ENCODE results near the gene RRN3. TPM values are rescaled to one million over a fixed set of nuclear protein-coding genes. Genes with fewer than 3 reads are reported as not detected.
"Not testable (repeated sequence)": the region's sequence is repeated elsewhere in the genome, so short reads cannot be mapped to it uniquely, and the experiment has no call there.

RRN3 gene
- polyA plus RNA-seq, 4 donors: 12.5 to 37.9 (median 15.8) TPM

DNA sequence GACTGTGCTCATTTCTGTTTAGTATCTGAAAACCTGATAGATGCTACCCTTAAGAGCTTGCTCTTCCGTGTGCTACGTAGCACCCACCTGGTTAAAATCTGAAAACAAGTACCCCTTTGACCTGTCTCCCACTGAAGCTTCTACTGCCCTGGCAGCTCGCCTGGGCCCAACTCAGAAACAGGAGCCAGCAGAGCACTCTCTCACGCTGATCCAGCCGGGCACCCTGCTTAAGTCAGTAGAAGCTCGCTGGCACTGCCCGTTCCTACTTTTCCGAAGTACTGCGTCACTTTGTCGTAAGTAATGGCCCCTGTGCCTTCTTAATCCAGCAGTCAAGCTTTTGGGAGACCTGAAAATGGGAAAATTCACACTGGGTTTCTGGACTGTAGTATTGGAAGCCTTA is 57.1 kb downstream of the RRN3 start:
- no peak for DNase-seq

GRCh38 chr16:15035163-15035729 is 58.8 kb downstream of the RRN3 start:
- DNase-seq (no peak), FAIRE-seq (no peak)
- H3K36me3 ChIP-seq (ENCODE audit: control insufficient read depth in 3 of 3, insufficient read depth in 2 of 3, low read depth in 1 of 3, low read length in 3 of 3): peaks cover 17 to 75% (median 43%) of the 10 kb centered on the region in 3 donors
- 83 to 86% (median 85%) methylated on average over 15 of the region's 15 CpGs for WGBS, 3 donors
- no peak overlapping the region for H3K4me3 ChIP-seq (ENCODE audit: low read depth in 1 of 3, low read length in 3 of 3)
- peak overlapping the region in 1 of 3 donors; percentile 26 for H3K27ac ChIP-seq (ENCODE audit: low read depth in 1 of 3, low read length in 2 of 3)
- H3K9me3 ChIP-seq (ENCODE audit: control insufficient read depth in 2 of 2, insufficient read depth in 1 of 2, low read depth in 1 of 2, low read length in 1 of 2): no peaks in the 10 kb centered on the region
- H3K4me1 ChIP-seq (ENCODE audit: control insufficient read depth in 3 of 3, insufficient read depth in 2 of 3, low read depth in 1 of 3, low read length in 2 of 3): no peaks in the 10 kb centered on the region
- H3K27me3 ChIP-seq (ENCODE audit: control insufficient read depth in 3 of 3, insufficient read depth in 3 of 3, low read length in 3 of 3): no peaks in the 10 kb centered on the region

More for the DNA sequence above, 57.1 kb downstream of the RRN3 start:
- 85 to 88% (median 88%) methylated on average over 10 of the region's 10 CpGs for WGBS, 3 donors
- no peak for FAIRE-seq
- no peaks in the 10 kb centered on the region for H3K27me3 ChIP-seq (ENCODE audit: control insufficient read depth in 3 of 3, insufficient read depth in 3 of 3, low read length in 3 of 3)
- no peak overlapping the region for H3K4me3 ChIP-seq (ENCODE audit: low read depth in 1 of 3, low read length in 3 of 3)
- H3K4me1 ChIP-seq (ENCODE audit: control insufficient read depth in 3 of 3, insufficient read depth in 2 of 3, low read depth in 1 of 3, low read length in 2 of 3): no peaks in the 10 kb centered on the region
- H3K36me3 ChIP-seq (ENCODE audit: control insufficient read depth in 3 of 3, insufficient read depth in 2 of 3, low read depth in 1 of 3, low read length in 3 of 3): peaks cover 17 to 73% (median 37%) of the 10 kb centered on the region in 3 donors
- no peaks in the 10 kb centered on the region for H3K9me3 ChIP-seq (ENCODE audit: control insufficient read depth in 2 of 2, insufficient read depth in 1 of 2, low read depth in 1 of 2, low read length in 1 of 2)
- H3K27ac ChIP-seq (ENCODE audit: low read depth in 1 of 3, low read length in 2 of 3): no peak overlapping the region

DNA sequence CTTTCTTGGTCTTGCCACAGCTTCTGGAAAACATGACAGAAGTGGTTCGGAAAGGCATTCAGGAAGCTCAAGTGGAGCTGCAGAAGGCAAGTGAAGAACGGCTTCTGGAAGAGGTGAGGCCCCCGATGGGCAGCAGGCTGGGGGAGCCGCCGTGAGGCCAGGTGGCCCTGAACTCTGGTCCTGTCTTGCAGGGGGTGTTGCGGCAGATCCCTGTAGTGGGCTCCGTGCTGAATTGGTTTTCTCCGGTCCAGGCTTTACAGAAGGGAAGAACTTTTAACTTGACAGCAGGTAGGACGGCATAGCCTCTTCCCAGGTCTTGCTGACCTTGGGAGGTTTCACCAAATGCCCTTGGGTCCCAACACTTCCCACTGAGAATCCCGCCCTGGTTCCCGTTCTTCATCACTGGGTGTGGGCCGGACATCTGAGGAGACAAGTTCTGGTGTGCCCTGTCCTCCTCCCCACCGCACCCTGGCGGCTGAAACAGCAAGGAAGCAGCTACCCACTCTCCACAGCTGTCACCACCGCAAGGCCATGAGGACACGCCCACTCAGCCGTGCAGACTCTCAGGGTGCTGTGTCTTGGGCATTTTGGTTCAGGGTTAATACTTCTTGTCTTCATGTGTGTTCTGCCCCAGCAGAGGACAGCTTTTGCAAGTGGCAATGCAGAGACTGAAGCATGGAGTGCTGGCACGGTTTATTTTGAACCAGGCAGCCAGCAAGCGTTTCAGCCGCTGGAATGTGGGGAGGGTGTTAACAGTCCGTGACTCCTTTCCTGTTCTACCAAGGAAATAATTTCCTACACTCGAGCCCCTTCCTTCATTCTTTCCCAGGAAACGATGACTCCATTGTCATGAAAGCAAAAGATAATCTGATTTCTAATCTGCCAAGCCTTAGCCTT is 59.6 kb downstream of the RRN3 start:
- no peak for FAIRE-seq
- no peaks in the 10 kb centered on the region for H3K27me3 ChIP-seq (ENCODE audit: control insufficient read depth in 3 of 3, insufficient read depth in 3 of 3, low read length in 3 of 3)
- no peak overlapping the region for H3K4me3 ChIP-seq (ENCODE audit: low read depth in 1 of 3, low read length in 3 of 3)
- peaks cover 17 to 74% (median 41%) of the 10 kb centered on the region in 3 donors for H3K36me3 ChIP-seq (ENCODE audit: control insufficient read depth in 3 of 3, insufficient read depth in 2 of 3, low read depth in 1 of 3, low read length in 3 of 3)
- no peaks in the 10 kb centered on the region for H3K4me1 ChIP-seq (ENCODE audit: control insufficient read depth in 3 of 3, insufficient read depth in 2 of 3, low read depth in 1 of 3, low read length in 2 of 3)
- H3K9me3 ChIP-seq (ENCODE audit: control insufficient read depth in 2 of 2, insufficient read depth in 1 of 2, low read depth in 1 of 2, low read length in 1 of 2): no peaks in the 10 kb centered on the region
- no peak for DNase-seq
- WGBS, 3 donors: 85 to 90% (median 89%) methylated on average over 23 of the region's 23 CpGs
- H3K27ac ChIP-seq (ENCODE audit: low read depth in 1 of 3, low read length in 2 of 3): no peak overlapping the region

DNA sequence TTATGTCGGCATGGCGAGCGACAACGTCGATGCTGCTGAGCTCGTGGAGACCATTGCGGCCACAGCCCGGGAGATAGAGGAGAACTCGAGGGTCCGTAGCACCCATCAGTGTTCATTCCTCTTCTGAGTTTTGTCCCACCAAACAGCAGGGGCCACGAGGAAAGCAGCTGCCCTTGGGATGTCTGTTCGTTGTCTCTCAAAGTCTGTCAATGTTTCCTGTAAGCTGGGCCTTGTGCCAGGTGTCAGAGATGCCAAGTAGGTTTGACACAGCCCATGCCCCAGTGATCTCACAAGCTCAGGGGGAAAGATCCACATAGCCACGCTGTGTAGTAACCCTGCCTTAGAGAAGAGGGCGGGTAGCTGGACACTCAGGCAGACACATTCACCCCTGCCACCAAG is 60.8 kb downstream of the RRN3 start:
- Histone ChIP-seq H3K9me3 (ENCODE audit: control insufficient read depth in 2 of 2, insufficient read depth in 1 of 2, low read depth in 1 of 2, low read length in 1 of 2) (no peaks in the 10 kb centered on the region), H3K4me3 (ENCODE audit: low read depth in 1 of 3, low read length in 3 of 3) (no peak overlapping the region), H3K4me1 (ENCODE audit: control insufficient read depth in 3 of 3, insufficient read depth in 2 of 3, low read depth in 1 of 3, low read length in 2 of 3) (no peaks in the 10 kb centered on the region), H3K36me3 (ENCODE audit: control insufficient read depth in 3 of 3, insufficient read depth in 2 of 3, low read depth in 1 of 3, low read length in 3 of 3) (peaks cover 18 to 81% (median 40%) of the 10 kb centered on the region in 3 donors), H3K27me3 (ENCODE audit: control insufficient read depth in 3 of 3, insufficient read depth in 3 of 3, low read length in 3 of 3) (no peaks in the 10 kb centered on the region), H3K27ac (ENCODE audit: low read depth in 1 of 3, low read length in 2 of 3) (no peak overlapping the region)
- DNase-seq (no peak), FAIRE-seq (no peak)
- 82 to 86% (median 85%) methylated on average over 14 of the region's 14 CpGs for WGBS, 3 donors

GRCh38 chr16:15032547-15033308 is 61.3 kb downstream of the RRN3 start:
- Histone ChIP-seq H3K4me3 (ENCODE audit: low read depth in 1 of 3, low read length in 3 of 3) (no peak overlapping the region), H3K4me1 (ENCODE audit: control insufficient read depth in 3 of 3, insufficient read depth in 2 of 3, low read depth in 1 of 3, low read length in 2 of 3) (no peaks in the 10 kb centered on the region), H3K36me3 (ENCODE audit: control insufficient read depth in 3 of 3, insufficient read depth in 2 of 3, low read depth in 1 of 3, low read length in 3 of 3) (peaks cover 22 to 83% (median 40%) of the 10 kb centered on the region in 3 donors), H3K27ac (ENCODE audit: low read depth in 1 of 3, low read length in 2 of 3) (no peak overlapping the region), H3K9me3 (ENCODE audit: control insufficient read depth in 2 of 2, insufficient read depth in 1 of 2, low read depth in 1 of 2, low read length in 1 of 2) (no peaks in the 10 kb centered on the region), H3K27me3 (ENCODE audit: control insufficient read depth in 3 of 3, insufficient read depth in 3 of 3, low read length in 3 of 3) (no peaks in the 10 kb centered on the region)
- 84 to 89% (median 88%) methylated on average over 13 of the region's 13 CpGs for WGBS, 3 donors
- DNase-seq: no peak
- FAIRE-seq: no peak

DNA sequence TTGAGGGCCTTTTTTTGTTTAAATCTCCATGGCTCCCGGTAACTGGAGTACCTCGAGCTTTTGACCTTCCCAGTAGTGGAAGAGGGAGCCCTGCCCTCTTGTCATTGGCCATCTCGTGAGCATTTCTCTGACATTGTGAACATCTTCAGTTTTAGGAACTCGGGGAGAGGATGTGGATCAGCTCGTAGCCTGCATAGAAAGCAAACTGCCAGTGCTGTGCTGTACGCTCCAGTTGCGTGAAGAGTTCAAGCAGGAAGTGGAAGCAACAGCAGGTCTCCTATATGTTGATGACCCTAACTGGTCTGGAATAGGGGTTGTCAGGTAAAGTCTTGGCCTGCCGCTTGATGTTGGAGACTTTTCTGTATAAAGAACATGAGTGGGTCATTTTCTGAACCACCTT is 62.5 kb downstream of the RRN3 start:
- Histone ChIP-seq H3K36me3 (ENCODE audit: control insufficient read depth in 3 of 3, insufficient read depth in 2 of 3, low read depth in 1 of 3, low read length in 3 of 3) (peaks cover 17 to 85% (median 36%) of the 10 kb centered on the region in 3 donors), H3K9me3 (ENCODE audit: control insufficient read depth in 2 of 2, insufficient read depth in 1 of 2, low read depth in 1 of 2, low read length in 1 of 2) (no peaks in the 10 kb centered on the region), H3K4me3 (ENCODE audit: low read depth in 1 of 3, low read length in 3 of 3) (no peak overlapping the region), H3K27ac (ENCODE audit: low read depth in 1 of 3, low read length in 2 of 3) (no peak overlapping the region), H3K4me1 (ENCODE audit: control insufficient read depth in 3 of 3, insufficient read depth in 2 of 3, low read depth in 1 of 3, low read length in 2 of 3) (no peaks in the 10 kb centered on the region), H3K27me3 (ENCODE audit: control insufficient read depth in 3 of 3, insufficient read depth in 3 of 3, low read length in 3 of 3) (no peaks in the 10 kb centered on the region)
- DNase-seq: no peak
- FAIRE-seq: no peak
- WGBS, 3 donors: 90 to 96% (median 93%) methylated on average over 8 of the region's 8 CpGs

DNA sequence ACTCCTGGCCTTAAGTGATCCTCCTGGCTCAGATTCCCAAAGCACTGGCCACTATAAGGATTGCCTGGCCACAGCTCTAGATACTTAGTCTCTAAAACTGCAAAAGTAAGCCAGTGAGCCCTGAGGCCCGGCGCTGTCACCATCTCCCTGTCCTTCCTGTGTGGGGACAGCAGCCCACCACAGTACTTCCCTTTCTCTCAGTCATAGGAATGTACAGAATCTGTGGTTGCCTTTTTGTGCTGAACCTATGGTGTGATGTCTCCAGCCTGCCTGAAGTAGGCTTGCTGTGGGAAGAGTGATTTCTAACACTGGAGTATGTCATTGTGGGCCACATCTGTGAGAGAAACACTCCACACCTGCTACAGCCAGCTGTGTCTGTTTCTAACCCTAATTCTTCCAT is 62.9 kb downstream of the RRN3 start:
- DNase-seq: no peak
- H3K4me1 ChIP-seq (ENCODE audit: control insufficient read depth in 3 of 3, insufficient read depth in 2 of 3, low read depth in 1 of 3, low read length in 2 of 3): no peaks in the 10 kb centered on the region
- H3K27ac ChIP-seq (ENCODE audit: low read depth in 1 of 3, low read length in 2 of 3): no peak overlapping the region
- H3K27me3 ChIP-seq (ENCODE audit: control insufficient read depth in 3 of 3, insufficient read depth in 3 of 3, low read length in 3 of 3): no peaks in the 10 kb centered on the region
- WGBS, 3 donors: 66 to 76% (median 74%) methylated on average over 2 of the region's 2 CpGs
- H3K36me3 ChIP-seq (ENCODE audit: control insufficient read depth in 3 of 3, insufficient read depth in 2 of 3, low read depth in 1 of 3, low read length in 3 of 3): peaks cover 14 to 83% (median 34%) of the 10 kb centered on the region in 3 donors
- no peaks in the 10 kb centered on the region for H3K9me3 ChIP-seq (ENCODE audit: control insufficient read depth in 2 of 2, insufficient read depth in 1 of 2, low read depth in 1 of 2, low read length in 1 of 2)
- no peak for FAIRE-seq
- no peak overlapping the region for H3K4me3 ChIP-seq (ENCODE audit: low read depth in 1 of 3, low read length in 3 of 3)

- H3K36me3 ChIP-seq (ENCODE audit: control insufficient read depth in 3 of 3, insufficient read depth in 2 of 3, low read depth in 1 of 3, low read length in 3 of 3): peaks cover 10 to 77% (median 39%) of the 10 kb centered on the region in 3 donors
- FAIRE-seq; DNase-seq; H3K9me3 ChIP-seq (ENCODE audit: control insufficient read depth in 2 of 2, insufficient read depth in 1 of 2, low read depth in 1 of 2, low read length in 1 of 2); H3K4me3 ChIP-seq (ENCODE audit: low read depth in 1 of 3, low read length in 3 of 3); H3K4me1 ChIP-seq (ENCODE audit: control insufficient read depth in 3 of 3, insufficient read depth in 2 of 3, low read depth in 1 of 3, low read length in 2 of 3); H3K27ac ChIP-seq (ENCODE audit: low read depth in 1 of 3, low read length in 2 of 3); H3K27me3 ChIP-seq (ENCODE audit: control insufficient read depth in 3 of 3, insufficient read depth in 3 of 3, low read length in 3 of 3): not testable (repeated sequence)
- WGBS, 3 donors: 80 to 84% (median 80%) methylated on average over 6 of the region's 6 CpGs
Observed at GRCh38 chr16:15029749-15030148, 64.3 kb downstream of the RRN3 start.

All from small intestine (tissue), 7 donors.